ENCODE measurements around the gene PAX3. TPM values are rescaled to one million over a fixed set of nuclear protein-coding genes. Genes with fewer than 3 reads are reported as not detected.

PAX3 gene
- total and polyA plus RNA-seq, 2 of the 13 experiments (the other 11 are each of a cell fraction or from before 2014, with no cell fraction given) = 0.07 TPM; not detected in 1

GRCh38 chr2:222309766-222310165, 11.0 kb upstream of the PAX3 start:
- Histone ChIP-seq H3K27ac (ENCODE audit: extremely low read length, insufficient read depth, low read length) (no peak overlapping the region), H3K9ac (ENCODE audit: insufficient read depth, low read depth, low read length) (no peak overlapping the region), H3K4me3 (replicated peaks in 1 of 3; ENCODE audit: insufficient read depth in 1 of 3, low read depth in 2 of 3, low read length in 3 of 3) (no peak overlapping the region), H4K20me1 (ENCODE audit: insufficient read depth, low read length) (no peaks in the 10 kb centered on the region), H3K27me3 (ENCODE audit: control insufficient read depth in 1 of 2, insufficient read depth in 2 of 2, low read length in 2 of 2) (peaks cover 18 to 92% of the 10 kb centered on the region in 2 experiments), H3K4me1 (ENCODE audit: insufficient read depth, low read length) (peaks cover 16% of the 10 kb centered on the region), H3K9me3 (ENCODE audit: low read length) (no peaks in the 10 kb centered on the region), H2AFZ (ENCODE audit: low read length) (no peak overlapping the region), H3K79me2 (ENCODE audit: insufficient read depth, low read length) (no peaks in the 10 kb centered on the region), H3K36me3 (replicated peaks in 1 of 2; ENCODE audit: control insufficient read depth in 1 of 2, insufficient read depth in 2 of 2, low read length in 2 of 2) (no peaks in the 10 kb centered on the region), H3K4me2 (ENCODE audit: low read depth, low read length) (no peak overlapping the region)
- BruUV-seq (replicated peaks) = no TSS peak
- under 1% methylated on average over 2 of the region's 2 CpGs for WGBS (ENCODE audit: low lambda C conversion rate)
- DNase-seq (ENCODE audit: low spot score) = no peak
- ATAC-seq = no peak
- CTCF ChIA-PET (ENCODE audit: low intra/inter-chr PET ratio, low total read pairs) = no interaction called here
- TF ChIP-seq ZKSCAN8 (CRISPR knock-in tag; IDR thresholded peaks at IDR 0.05; ENCODE audit: borderline replicate concordance) (no peak), ZBTB43 (CRISPR knock-in tag; conservative IDR thresholded peaks at IDR 0.05) (no peak), ZNF672 (CRISPR knock-in tag; IDR thresholded peaks at IDR 0.05) (no peak), SMARCE1 (IDR thresholded peaks at IDR 0.05; ENCODE audit: borderline replicate concordance) (no peak)
- POLR2A ChIA-PET = no interaction called here
- intact Hi-C loops (cut with micrococcal nuclease; ENCODE audit: unreplicated experiment) = loop anchor here (10.0 kb wide), 1 partner anchor 125 kb away; no protein-coding TSS in a partner anchor
- no peak for FAIRE-seq
- in situ Hi-C loops (cut with HindIII; ENCODE audit: extremely low pct_ligation_motif_present, low pct_unique_long_range_greater_than_20kb) = loop anchor here (5.0 kb wide), 1 partner anchor 253 kb away; no protein-coding TSS in a partner anchor

DNA sequence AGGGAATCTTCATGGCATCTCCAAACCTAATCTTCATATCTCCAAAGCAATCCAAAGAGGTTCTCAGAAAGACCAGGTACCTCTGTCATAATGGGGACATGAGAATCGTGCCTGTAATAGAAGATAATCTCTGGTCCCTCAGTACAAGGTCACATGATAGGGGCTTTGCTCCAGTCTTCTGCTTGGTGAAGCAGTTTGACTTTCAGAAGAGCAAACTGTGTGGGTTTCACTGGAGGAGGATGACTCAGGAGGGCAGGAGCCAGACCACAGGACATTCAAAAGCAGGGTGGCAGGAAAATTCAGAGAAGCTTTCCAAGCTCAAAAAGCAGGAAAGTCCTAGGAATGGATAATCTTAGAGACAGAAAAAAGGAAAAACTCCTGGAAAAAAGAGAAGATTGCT, 10.6 kb upstream of the PAX3 start:
- intact Hi-C loops (cut with micrococcal nuclease; ENCODE audit: unreplicated experiment) = no loop called here
- no peaks in the 10 kb centered on the region for H3K36me3 ChIP-seq (replicated peaks in 1 of 2; ENCODE audit: control insufficient read depth in 1 of 2, insufficient read depth in 2 of 2, low read length in 2 of 2)
- WGBS (ENCODE audit: low lambda C conversion rate) = 0% methylated on average over 1 of the region's 1 CpG
- H3K9ac ChIP-seq (ENCODE audit: insufficient read depth, low read depth, low read length) = no peak overlapping the region
- H3K4me2 ChIP-seq (ENCODE audit: low read depth, low read length) = no peak overlapping the region
- ChIA-PET CTCF (ENCODE audit: low intra/inter-chr PET ratio, low total read pairs) (no interaction called here), POLR2A (no interaction called here)
- no peaks in the 10 kb centered on the region for H4K20me1 ChIP-seq (ENCODE audit: insufficient read depth, low read length)
- DNase-seq (ENCODE audit: low spot score) (no peak), ATAC-seq (no peak), FAIRE-seq (no peak)
- peaks cover 16% of the 10 kb centered on the region for H3K4me1 ChIP-seq (ENCODE audit: insufficient read depth, low read length)
- H3K4me3 ChIP-seq (replicated peaks in 1 of 3; ENCODE audit: insufficient read depth in 1 of 3, low read depth in 2 of 3, low read length in 3 of 3) = no peak overlapping the region
- no peak overlapping the region for H3K27ac ChIP-seq (ENCODE audit: extremely low read length, insufficient read depth, low read length)
- no peak overlapping the region for H2AFZ ChIP-seq (ENCODE audit: low read length)
- BruUV-seq (replicated peaks) = no TSS peak
- in situ Hi-C loops (cut with HindIII; ENCODE audit: extremely low pct_ligation_motif_present, low pct_unique_long_range_greater_than_20kb) = no loop called here
- peaks cover 18 to 93% of the 10 kb centered on the region in 2 experiments for H3K27me3 ChIP-seq (ENCODE audit: control insufficient read depth in 1 of 2, insufficient read depth in 2 of 2, low read length in 2 of 2)
- H3K79me2 ChIP-seq (ENCODE audit: insufficient read depth, low read length) = no peaks in the 10 kb centered on the region
- no peaks in the 10 kb centered on the region for H3K9me3 ChIP-seq (ENCODE audit: low read length)
- TF ChIP-seq ATF7-NPFF (CRISPR knock-in tag; IDR thresholded peaks at IDR 0.05; ENCODE audit: low read depth) = no peak
- TF ChIP-seq FOXO4 (CRISPR knock-in tag; conservative IDR thresholded peaks at IDR 0.05) = no peak
- TF ChIP-seq, protein P1, sequence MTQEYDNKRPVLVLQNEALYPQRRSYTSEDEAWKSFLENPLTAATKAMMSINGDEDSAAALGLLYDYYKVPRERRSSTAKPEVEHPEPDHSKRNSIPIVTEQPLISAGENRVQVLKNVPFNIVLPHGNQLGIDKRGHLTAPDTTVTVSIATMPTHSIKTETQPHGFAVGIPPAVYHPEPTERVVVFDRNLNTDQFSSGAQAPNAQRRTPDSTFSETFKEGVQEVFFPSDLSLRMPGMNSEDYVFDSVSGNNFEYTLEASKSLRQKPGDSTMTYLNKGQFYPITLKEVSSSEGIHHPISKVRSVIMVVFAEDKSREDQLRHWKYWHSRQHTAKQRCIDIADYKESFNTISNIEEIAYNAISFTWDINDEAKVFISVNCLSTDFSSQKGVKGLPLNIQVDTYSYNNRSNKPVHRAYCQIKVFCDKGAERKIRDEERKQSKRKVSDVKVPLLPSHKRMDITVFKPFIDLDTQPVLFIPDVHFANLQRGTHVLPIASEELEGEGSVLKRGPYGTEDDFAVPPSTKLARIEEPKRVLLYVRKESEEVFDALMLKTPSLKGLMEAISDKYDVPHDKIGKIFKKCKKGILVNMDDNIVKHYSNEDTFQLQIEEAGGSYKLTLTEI (CRISPR knock-in tag; conservative IDR thresholded peaks at IDR 0.05) = no peak
- TF ChIP-seq GABPA (IDR thresholded peaks at IDR 0.05; ENCODE audit: low read depth, low read length) = no peak
- TF ChIP-seq GABPA (CRISPR knock-in tag; IDR thresholded peaks at IDR 0.05; ENCODE audit: low read depth) = no peak
- TF ChIP-seq KDM6A (CRISPR knock-in tag; IDR thresholded peaks at IDR 0.05; ENCODE audit: low read depth) = no peak
- TF ChIP-seq STAT5B (CRISPR knock-in tag; IDR thresholded peaks at IDR 0.05) = no peak
- TF ChIP-seq ZNF468 (CRISPR knock-in tag; IDR thresholded peaks at IDR 0.05) = no peak
